DOHH2 (cell line): ENCODE measurements around the gene GARNL3.

Experiments
- H3F3A ChIP-seq: fragments of 200-600 bp; sonication (generic), shearing (Covaris generic); 2 replicates; pipeline ENCODE4 v1.6.0; 2016; ENCODE audit warnings: antibody characterized with exemption, mild to moderate bottlenecking; ENCODE audit not compliant: control insufficient read depth, insufficient read depth
- H3K27ac ChIP-seq: fragments of 200-600 bp; sonication (generic); 2 replicates; pipeline ENCODE4 v1.5.1; 2014; ENCODE audit warnings: low read depth, mild to moderate bottlenecking, low read length, moderate library complexity
- H3K27me3 ChIP-seq: fragments of 200-600 bp; sonication (generic); 2 replicates; pipeline ENCODE4 v1.6.1; 2014; ENCODE audit warnings: mild to moderate bottlenecking, low read length, mixed read lengths; ENCODE audit not compliant: control insufficient read depth
- H3K36me3 ChIP-seq: fragments of 200-600 bp; sonication (generic); 2 replicates; pipeline ENCODE4 v1.6.1; 2014; ENCODE audit warnings: mild to moderate bottlenecking, low read length, moderate library complexity, mixed read lengths; ENCODE audit not compliant: control insufficient read depth
- H3K4me1 ChIP-seq: fragments of 200-600 bp; sonication (generic); 2 replicates; pipeline ENCODE4 v1.6.1; 2014; ENCODE audit warnings: mild to moderate bottlenecking, low read length, mixed read lengths; ENCODE audit not compliant: control insufficient read depth
- H3K4me2 ChIP-seq: fragments of 200-600 bp; sonication (generic); 2 replicates; pipeline ENCODE4 v1.6.0; 2014; ENCODE audit warnings: mild to moderate bottlenecking, low read length, moderate library complexity
- H3K4me3 ChIP-seq: fragments of 200-600 bp; sonication (generic); 2 replicates; pipeline ENCODE4 v1.5.1; 2014; ENCODE audit warnings: mild to moderate bottlenecking, low read length, mixed read lengths
- H3K79me2 ChIP-seq: fragments of 200-600 bp; sonication (generic); 2 replicates; pipeline ENCODE4 v1.6.1; 2014; ENCODE audit warnings: mild to moderate bottlenecking, low read length, mixed read lengths; ENCODE audit not compliant: control insufficient read depth
- H3K9me2 ChIP-seq: fragments of 200-600 bp; sonication (generic); replicated peaks from 2 replicates; pipeline ENCODE4 v1.6.1; 2014; ENCODE audit warnings: mild to moderate bottlenecking, low read length, mixed read lengths; ENCODE audit not compliant: control insufficient read depth
- H3K9me3 ChIP-seq: fragments of 200-600 bp; sonication (generic); 2 replicates; pipeline ENCODE4 v1.6.1; 2014; ENCODE audit warnings: antibody characterized with exemption, low read length, mixed read lengths; ENCODE audit not compliant: control insufficient read depth, insufficient read depth
- H4K20me1 ChIP-seq: fragments of 200-600 bp; sonication (generic); 2 replicates; pipeline ENCODE4 v1.6.0; 2014; ENCODE audit warnings: low read depth, mild to moderate bottlenecking, antibody characterized with exemption, low read length, moderate library complexity; ENCODE audit not compliant: control insufficient read depth, insufficient read depth
- EZH2phosphoT487 ChIP-seq: fragments of 200-600 bp; sonication (generic); IDR thresholded peaks from 2 replicates; pipeline ENCODE4 v1.6.1; 2017; ENCODE audit warnings: borderline replicate concordance, mild to moderate bottlenecking, antibody characterized with exemption, low read length, moderate library complexity, mixed read lengths
- TF ChIP-seq, protein P1 (sequence below): fragments of 200-600 bp; sonication (generic); IDR thresholded peaks from one replicate; pipeline ENCODE4 v1.5.1; 2014; ENCODE audit warnings: antibody characterized with exemption, mild to moderate bottlenecking, low read depth, low read length; ENCODE audit not compliant: poor library complexity, severe bottlenecking

The GARNL3 gene

DNA sequence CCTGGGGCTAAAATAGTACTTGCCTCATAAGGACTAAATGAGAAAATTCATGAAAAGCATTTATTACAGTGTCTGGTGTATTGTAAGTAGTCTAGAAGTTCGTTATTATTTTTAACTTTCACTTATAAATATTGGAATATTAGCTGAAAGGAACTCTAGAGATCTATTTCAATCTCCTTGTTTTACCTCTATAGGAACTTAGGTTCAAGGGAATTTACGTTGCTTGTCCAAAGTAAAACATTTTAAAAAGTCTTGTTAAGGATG lies 55.5 kb downstream of the GARNL3 start:
- H4K20me1 ChIP-seq = no peaks in the 10 kb centered on the region
- TF ChIP-seq, protein P1, sequence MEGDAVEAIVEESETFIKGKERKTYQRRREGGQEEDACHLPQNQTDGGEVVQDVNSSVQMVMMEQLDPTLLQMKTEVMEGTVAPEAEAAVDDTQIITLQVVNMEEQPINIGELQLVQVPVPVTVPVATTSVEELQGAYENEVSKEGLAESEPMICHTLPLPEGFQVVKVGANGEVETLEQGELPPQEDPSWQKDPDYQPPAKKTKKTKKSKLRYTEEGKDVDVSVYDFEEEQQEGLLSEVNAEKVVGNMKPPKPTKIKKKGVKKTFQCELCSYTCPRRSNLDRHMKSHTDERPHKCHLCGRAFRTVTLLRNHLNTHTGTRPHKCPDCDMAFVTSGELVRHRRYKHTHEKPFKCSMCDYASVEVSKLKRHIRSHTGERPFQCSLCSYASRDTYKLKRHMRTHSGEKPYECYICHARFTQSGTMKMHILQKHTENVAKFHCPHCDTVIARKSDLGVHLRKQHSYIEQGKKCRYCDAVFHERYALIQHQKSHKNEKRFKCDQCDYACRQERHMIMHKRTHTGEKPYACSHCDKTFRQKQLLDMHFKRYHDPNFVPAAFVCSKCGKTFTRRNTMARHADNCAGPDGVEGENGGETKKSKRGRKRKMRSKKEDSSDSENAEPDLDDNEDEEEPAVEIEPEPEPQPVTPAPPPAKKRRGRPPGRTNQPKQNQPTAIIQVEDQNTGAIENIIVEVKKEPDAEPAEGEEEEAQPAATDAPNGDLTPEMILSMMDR = no peak
- TF ChIP-seq EZH2phosphoT487 = no peak
- H3K9me3 ChIP-seq = no peaks in the 10 kb centered on the region; the same call in 1 of the 2 replicates
- 0 out of 2 replicates have a peak, but pooled peaks cover 3% of the 10 kb centered on the region for H3F3A ChIP-seq
- no peak overlapping the region for H3K4me2 ChIP-seq
- H3K27ac ChIP-seq = no peak overlapping the region
- H3K27me3 ChIP-seq = no peaks in the 10 kb centered on the region; the same call in 1 of the 2 replicates
- H3K4me1 ChIP-seq = peaks cover 4% of the 10 kb centered on the region; the same call in 1 of the 2 replicates
- H3K9me2 ChIP-seq = no peaks in the 10 kb centered on the region
- H3K4me3 ChIP-seq = no peak overlapping the region
- no peaks in the 10 kb centered on the region for H3K36me3 ChIP-seq
- H3K79me2 ChIP-seq = no peaks in the 10 kb centered on the region

DNA sequence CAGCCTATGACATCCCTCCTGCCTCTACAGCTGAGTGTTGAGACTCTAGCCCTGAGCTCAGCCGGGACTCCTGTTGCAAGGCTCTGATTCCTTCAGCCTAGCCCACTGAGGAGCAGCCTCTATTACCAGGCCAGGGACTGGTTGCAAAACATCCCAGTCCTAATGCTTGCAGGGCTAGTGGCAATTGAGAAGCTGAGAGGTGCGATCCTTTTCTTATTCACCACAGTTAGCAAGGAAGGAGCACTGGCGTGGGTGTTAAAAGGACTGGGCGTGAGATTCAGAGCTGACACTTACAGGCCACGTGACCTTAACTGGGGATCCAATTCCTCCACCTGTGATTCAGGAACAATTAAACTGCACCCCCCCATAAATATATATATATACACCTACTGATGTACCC lies 58.8 kb downstream of the GARNL3 start:
- no peaks in the 10 kb centered on the region for H3K36me3 ChIP-seq
- no peaks in the 10 kb centered on the region; the same call in 1 of the 2 replicates for H3K9me3 ChIP-seq
- no peak overlapping the region for H3K4me3 ChIP-seq
- H3K27ac ChIP-seq = no peak overlapping the region
- H3K27me3 ChIP-seq = peaks cover 5% of the 10 kb centered on the region; the same call in 1 of the 2 replicates
- no peaks in the 10 kb centered on the region for H4K20me1 ChIP-seq
- H3K4me2 ChIP-seq = no peak overlapping the region
- 0 out of 2 replicates have a peak, but pooled peaks cover 3% of the 10 kb centered on the region for H3F3A ChIP-seq
- no peaks in the 10 kb centered on the region for H3K79me2 ChIP-seq
- peaks cover 4% of the 10 kb centered on the region; the same call in 1 of the 2 replicates for H3K4me1 ChIP-seq
- H3K9me2 ChIP-seq = no peaks in the 10 kb centered on the region
- TF ChIP-seq EZH2phosphoT487 = no peak
- TF ChIP-seq, protein P1 = no peak

DNA sequence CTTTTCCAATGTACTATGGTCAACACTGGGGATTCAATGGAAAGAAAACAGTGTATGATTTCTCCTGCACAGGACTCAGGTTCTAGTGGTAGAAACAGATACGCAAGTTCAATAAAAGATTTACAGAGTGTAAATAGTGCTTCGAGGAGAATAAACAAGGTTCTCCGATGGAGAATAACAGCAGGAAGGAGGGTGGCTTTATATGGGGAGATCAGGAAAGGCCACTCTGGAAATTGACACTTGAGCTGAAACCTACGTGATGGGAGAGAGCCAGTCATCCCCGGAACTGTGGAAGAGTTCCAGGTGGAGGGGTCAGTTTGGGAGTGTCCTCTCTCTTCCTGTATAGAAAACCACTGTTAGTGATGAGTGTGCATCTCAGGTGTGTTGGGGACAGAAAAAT lies 65.9 kb downstream of the GARNL3 start:
- Histone ChIP-seq H4K20me1 (no peaks in the 10 kb centered on the region), H3K4me1 (no peaks in the 10 kb centered on the region), H3K9me3 (no peaks in the 10 kb centered on the region), H3F3A (no peaks in the 10 kb centered on the region), H3K4me3 (no peak overlapping the region), H3K27ac (no peak overlapping the region), H3K79me2 (no peaks in the 10 kb centered on the region), H3K36me3 (no peaks in the 10 kb centered on the region), H3K9me2 (no peaks in the 10 kb centered on the region), H3K4me2 (no peak overlapping the region), H3K27me3 (peaks cover 4% of the 10 kb centered on the region; the same call in 1 of the 2 replicates)
- TF ChIP-seq EZH2phosphoT487 = no peak
- TF ChIP-seq, protein P1 = no peak
